Neuronal stem cell (in vitro differentiated cells): ENCODE data around the gene FAM120C.

Source experiments
- DNase-seq: peaks from one replicate; pipeline ENCODE4 v3.0.0-alpha.2; 2013; ENCODE audit warnings: low spot score
- H2AFZ ChIP-seq: one replicate; pipeline ENCODE4 v1.6.1; 2013; ENCODE audit warnings: mild to moderate bottlenecking, low read length, inconsistent platforms
- H2AK5ac ChIP-seq: 2 replicates; pipeline ENCODE4 v1.6.1; 2013; ENCODE audit warnings: low read depth, mild to moderate bottlenecking, inconsistent platforms, low read length, moderate library complexity, mixed read lengths
- H2BK120ac ChIP-seq: 2 replicates; pipeline ENCODE4 v1.6.1; 2013; ENCODE audit warnings: low read depth, mild to moderate bottlenecking, inconsistent platforms, low read length, moderate library complexity, mixed read lengths
- H2BK12ac ChIP-seq: one replicate; pipeline ENCODE4 v1.6.1; 2013; ENCODE audit warnings: low read length, inconsistent platforms
- H2BK15ac ChIP-seq: 2 replicates; pipeline ENCODE4 v1.6.1; 2013; ENCODE audit warnings: mild to moderate bottlenecking, low read length, inconsistent platforms, mixed read lengths
- H2BK5ac ChIP-seq: one replicate; pipeline ENCODE4 v1.6.1; 2013; ENCODE audit warnings: inconsistent platforms, mild to moderate bottlenecking, low read length, moderate library complexity
- H3K14ac ChIP-seq: one replicate; pipeline ENCODE4 v1.6.1; 2013; ENCODE audit warnings: low read length, inconsistent platforms
- H3K18ac ChIP-seq: 2 replicates; pipeline ENCODE4 v1.6.1; 2013; ENCODE audit warnings: low read length, inconsistent platforms
- H3K23ac ChIP-seq: 2 replicates; pipeline ENCODE4 v1.6.1; 2013; ENCODE audit warnings: low read depth, mild to moderate bottlenecking, mixed read lengths, low read length, inconsistent platforms; ENCODE audit not compliant: poor library complexity
- H3K27ac ChIP-seq: replicated peaks from 3 replicates; pipeline ENCODE4 v1.5.1; 2013; ENCODE audit warnings: low read length, inconsistent platforms
- H3K27me3 ChIP-seq, 3 experiments: 2 replicates each; pipeline ENCODE4 v1.6.1; 2013; ENCODE audit warnings: low read length in 3 of 3, mild to moderate bottlenecking in 2 of 3, inconsistent platforms in 1 of 3, low read depth in 1 of 3, mixed read lengths in 1 of 3, moderate library complexity in 1 of 3; ENCODE audit not compliant: control insufficient read depth in 3 of 3, insufficient read depth in 3 of 3
- H3K36me3 ChIP-seq, 2 donors: replicated peaks in 1 of 2; 2 replicates each; pipeline ENCODE4 v1.6.1; 2013; ENCODE audit warnings: low read length in 2 of 2; ENCODE audit not compliant: control insufficient read depth in 2 of 2, insufficient read depth in 2 of 2
- H3K4ac ChIP-seq: 2 replicates; pipeline ENCODE4 v1.6.1; 2013; ENCODE audit warnings: inconsistent platforms, mild to moderate bottlenecking, low read length, moderate library complexity
- H3K4me1 ChIP-seq, 2 donors: 1 replicate in 1 of 2; 2 replicates in 1 of 2; pipeline ENCODE4 v1.6.1; 2013; ENCODE audit warnings: low read length in 2 of 2, low read depth in 1 of 2; ENCODE audit not compliant: control insufficient read depth in 2 of 2, insufficient read depth in 1 of 2
- H3K4me2 ChIP-seq: one replicate; pipeline ENCODE4 v1.6.1; 2013; ENCODE audit warnings: mild to moderate bottlenecking, low read length, inconsistent platforms; ENCODE audit not compliant: insufficient read depth, poor library complexity, severe bottlenecking
- H3K4me3 ChIP-seq, 2 donors: 2 replicates each; pipeline ENCODE4 v1.5.1; 2013; ENCODE audit warnings: low read length in 2 of 2, mild to moderate bottlenecking in 2 of 2, inconsistent platforms in 1 of 2, moderate library complexity in 1 of 2
- H3K79me1 ChIP-seq: one replicate; pipeline ENCODE4 v1.6.1; 2013; ENCODE audit warnings: low read depth, mild to moderate bottlenecking, inconsistent platforms, low read length, moderate library complexity
- H3K9ac ChIP-seq: one replicate; pipeline ENCODE4 v1.6.1; 2013; ENCODE audit warnings: mild to moderate bottlenecking, low read depth, low read length, inconsistent platforms; ENCODE audit not compliant: poor library complexity
- H3K9me3 ChIP-seq, 2 donors: replicated peaks in 1 of 2; 2 replicates each; pipeline versions ENCODE3 to v1.6.1; 2013; ENCODE audit warnings: low read length in 2 of 2, mild to moderate bottlenecking in 2 of 2, inconsistent platforms in 1 of 2, low read depth in 1 of 2, mixed read lengths in 1 of 2, moderate library complexity in 1 of 2; ENCODE audit not compliant: control insufficient read depth in 2 of 2, insufficient read depth in 1 of 2
- H4K8ac ChIP-seq: one replicate; pipeline ENCODE4 v1.6.1; 2013; ENCODE audit warnings: low read depth, mild to moderate bottlenecking, inconsistent platforms, low read length, moderate library complexity
- H4K91ac ChIP-seq: one replicate; pipeline ENCODE4 v1.6.1; 2013; ENCODE audit warnings: low read length, low read depth, mild to moderate bottlenecking, inconsistent platforms; ENCODE audit not compliant: poor library complexity
- WGBS, 2 donors: extraction: QIAGEN DNeasy Blood & Tissue Kit; methylation state at CpG; one replicate each; pipeline ENCODE4 v1.1.7; 2013; ENCODE audit warnings: missing lambda C conversion rate in 2 of 2, mixed read lengths in 1 of 2; ENCODE audit not compliant: insufficient read length in 2 of 2, insufficient replicate concordance in 1 of 2; ENCODE audit errors: extremely low coverage in 2 of 2; 5-methylcytosine and 5-hydroxymethylcytosine counted together

FAM120C gene

DNA sequence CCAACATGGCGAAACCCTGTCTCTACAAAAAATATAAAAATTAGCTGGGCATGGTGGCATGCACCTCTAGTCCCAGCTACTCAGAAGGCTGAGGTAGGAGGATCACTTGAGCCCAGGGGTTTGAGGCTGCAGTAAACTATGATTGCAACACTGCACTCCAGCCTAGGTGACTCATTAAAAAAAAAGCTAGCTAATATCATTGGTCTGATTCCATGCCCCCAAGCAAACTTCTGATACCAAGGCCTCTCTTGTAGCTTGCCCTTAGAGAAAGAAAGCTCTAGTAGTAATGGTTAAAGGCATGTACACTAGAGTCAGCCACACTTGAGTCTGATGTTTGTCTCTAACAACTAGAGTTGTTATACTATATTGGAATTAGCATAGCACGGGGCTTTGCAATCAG, 106.2 kb downstream of the FAM120C start:
- H3K14ac ChIP-seq: no peak overlapping the region
- no peak overlapping the region for H3K9ac ChIP-seq
- no peak overlapping the region for H3K27ac ChIP-seq
- no peak overlapping the region for H2BK15ac ChIP-seq
- no peak overlapping the region for H2BK12ac ChIP-seq
- H3K36me3 ChIP-seq: no peaks in the 10 kb centered on the region
- no peaks in the 10 kb centered on the region for H3K4me1 ChIP-seq
- no peak overlapping the region for H3K4ac ChIP-seq
- H4K8ac ChIP-seq: no peak overlapping the region
- H3K18ac ChIP-seq: no peak overlapping the region
- no peak for DNase-seq
- no peak overlapping the region for H2BK5ac ChIP-seq
- no peak overlapping the region for H3K4me2 ChIP-seq
- no peak overlapping the region for H2BK120ac ChIP-seq
- H3K4me3 ChIP-seq: no peak overlapping the region
- no peak overlapping the region for H3K23ac ChIP-seq
- no peak overlapping the region for H2AK5ac ChIP-seq
- no peaks in the 10 kb centered on the region for H3K9me3 ChIP-seq
- WGBS, 2 donors: no CpG with 5 or more reads among the region's 2 CpGs
- no peak overlapping the region for H4K91ac ChIP-seq
- no peaks in the 10 kb centered on the region for H3K79me1 ChIP-seq
- no peak overlapping the region for H2AFZ ChIP-seq
- no peaks in the 10 kb centered on the region for H3K27me3 ChIP-seq

DNA sequence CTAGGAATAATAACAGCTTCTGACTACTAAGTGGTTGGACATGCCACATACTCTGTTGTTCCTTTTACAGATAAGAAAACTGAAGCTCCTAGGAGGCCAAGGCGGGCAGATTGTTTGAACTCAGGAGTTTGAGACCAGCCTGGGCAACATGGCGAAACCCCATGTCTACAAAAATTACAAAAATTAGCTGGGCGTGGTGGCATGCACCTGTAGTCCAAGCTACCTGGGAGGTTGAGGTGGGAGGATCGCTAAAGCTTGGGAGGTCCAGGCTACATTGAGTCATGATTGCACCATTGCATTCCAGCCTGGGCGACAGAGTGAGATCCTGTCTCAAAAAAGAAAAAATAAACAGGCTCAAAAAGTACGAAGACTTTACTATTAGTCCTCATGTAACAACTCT, 108.2 kb downstream of the FAM120C start:
- H2BK15ac ChIP-seq: no peak overlapping the region
- no peak overlapping the region for H3K27ac ChIP-seq
- H4K8ac ChIP-seq: no peak overlapping the region
- H3K14ac ChIP-seq: no peak overlapping the region
- H2BK120ac ChIP-seq: no peak overlapping the region
- no peaks in the 10 kb centered on the region for H3K9me3 ChIP-seq
- H4K91ac ChIP-seq: no peak overlapping the region
- no CpG with 5 or more reads among the region's 6 CpGs for WGBS, 2 donors
- no peak overlapping the region for H2AFZ ChIP-seq
- H3K4me2 ChIP-seq: no peak overlapping the region
- H3K4me3 ChIP-seq: no peak overlapping the region
- no peaks in the 10 kb centered on the region for H3K27me3 ChIP-seq
- H3K4me1 ChIP-seq: no peaks in the 10 kb centered on the region
- H3K23ac ChIP-seq: no peak overlapping the region
- no peaks in the 10 kb centered on the region for H3K79me1 ChIP-seq
- H2BK5ac ChIP-seq: no peak overlapping the region
- no peaks in the 10 kb centered on the region for H3K36me3 ChIP-seq
- no peak overlapping the region for H3K18ac ChIP-seq
- no peak overlapping the region for H3K4ac ChIP-seq
- H2BK12ac ChIP-seq: no peak overlapping the region
- H3K9ac ChIP-seq: no peak overlapping the region
- no peak for DNase-seq
- H2AK5ac ChIP-seq: no peak overlapping the region

DNA sequence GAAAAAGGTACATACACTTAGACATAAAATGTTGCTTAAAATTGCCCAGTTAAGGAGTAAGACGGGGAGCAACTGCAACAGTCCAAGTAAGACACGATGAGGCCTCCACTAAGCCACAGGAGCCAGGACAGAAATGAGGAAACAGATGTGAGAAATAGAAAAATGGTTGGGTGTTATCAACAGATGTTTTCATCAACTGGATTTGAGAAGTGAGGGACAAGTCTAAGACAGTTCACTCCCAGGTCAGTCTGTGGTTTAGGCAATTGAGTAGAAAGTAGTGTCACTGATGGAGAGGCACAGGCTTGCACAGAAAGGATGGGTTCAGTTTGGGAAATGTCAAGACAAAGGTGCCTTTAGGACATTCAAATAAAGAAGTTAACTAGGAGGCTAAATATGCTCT, 115.3 kb downstream of the FAM120C start:
- Histone ChIP-seq H3K4me2 (no peak overlapping the region), H4K91ac (no peak overlapping the region), H2BK12ac (no peak overlapping the region), H2BK120ac (no peak overlapping the region), H3K18ac (no peak overlapping the region), H3K4ac (no peak overlapping the region), H3K14ac (no peak overlapping the region), H2AFZ (no peak overlapping the region), H3K36me3 (no peaks in the 10 kb centered on the region), H3K4me1 (no peaks in the 10 kb centered on the region), H2AK5ac (no peak overlapping the region), H3K9ac (no peak overlapping the region), H2BK15ac (no peak overlapping the region), H4K8ac (no peak overlapping the region), H3K4me3 (no peak overlapping the region), H3K79me1 (no peaks in the 10 kb centered on the region), H3K27ac (no peak overlapping the region), H3K9me3 (no peaks in the 10 kb centered on the region), H3K27me3 (no peaks in the 10 kb centered on the region), H3K23ac (no peak overlapping the region), H2BK5ac (no peak overlapping the region)
- WGBS, 2 donors: no CpG with 5 or more reads among the region's 2 CpGs
- DNase-seq: no peak

DNA sequence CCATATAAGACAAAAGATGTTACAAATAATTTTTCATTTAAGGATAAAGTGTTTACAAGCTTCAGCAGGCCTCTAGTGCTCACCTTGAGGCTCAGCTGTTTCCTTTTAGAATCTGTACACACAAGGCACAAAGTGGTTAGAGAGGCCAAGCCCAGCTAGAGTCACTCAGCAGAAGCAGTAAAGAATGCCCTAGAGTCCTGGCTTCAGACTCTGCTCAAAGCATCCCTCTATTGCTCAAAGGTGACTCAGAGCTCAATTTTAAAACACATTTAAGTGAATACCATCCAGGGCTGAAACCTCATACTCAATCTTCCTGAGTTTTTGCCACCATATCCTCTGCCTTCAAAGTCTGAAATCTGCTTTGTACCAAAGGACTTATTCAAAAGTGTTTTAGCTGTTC, 116.2 kb downstream of the FAM120C start:
- H2AFZ ChIP-seq: no peak overlapping the region
- no peak for DNase-seq
- no peaks in the 10 kb centered on the region for H3K9me3 ChIP-seq
- no peak overlapping the region for H2AK5ac ChIP-seq
- H3K4me1 ChIP-seq: no peaks in the 10 kb centered on the region
- H3K79me1 ChIP-seq: no peaks in the 10 kb centered on the region
- no peak overlapping the region for H4K8ac ChIP-seq
- no peak overlapping the region for H2BK12ac ChIP-seq
- no peak overlapping the region for H3K9ac ChIP-seq
- H3K4me3 ChIP-seq: no peak overlapping the region
- no peak overlapping the region for H3K18ac ChIP-seq
- no peak overlapping the region for H2BK5ac ChIP-seq
- H3K23ac ChIP-seq: no peak overlapping the region
- H3K4ac ChIP-seq: no peak overlapping the region
- H3K27me3 ChIP-seq: no peaks in the 10 kb centered on the region
- H2BK120ac ChIP-seq: no peak overlapping the region
- no peak overlapping the region for H3K4me2 ChIP-seq
- H3K27ac ChIP-seq: no peak overlapping the region
- H4K91ac ChIP-seq: no peak overlapping the region
- no peaks in the 10 kb centered on the region for H3K36me3 ChIP-seq
- H3K14ac ChIP-seq: no peak overlapping the region
- no peak overlapping the region for H2BK15ac ChIP-seq
